GM21515 (cell line): ENCODE measurements around the gene RAB25.

Experiments
- ATAC-seq: cut with Tn5 transposase; IDR thresholded peaks from one replicate; pipeline ENCODE4 v1.9.1; 2021; ENCODE audit not compliant: unreplicated experiment

RAB25 gene

DNA sequence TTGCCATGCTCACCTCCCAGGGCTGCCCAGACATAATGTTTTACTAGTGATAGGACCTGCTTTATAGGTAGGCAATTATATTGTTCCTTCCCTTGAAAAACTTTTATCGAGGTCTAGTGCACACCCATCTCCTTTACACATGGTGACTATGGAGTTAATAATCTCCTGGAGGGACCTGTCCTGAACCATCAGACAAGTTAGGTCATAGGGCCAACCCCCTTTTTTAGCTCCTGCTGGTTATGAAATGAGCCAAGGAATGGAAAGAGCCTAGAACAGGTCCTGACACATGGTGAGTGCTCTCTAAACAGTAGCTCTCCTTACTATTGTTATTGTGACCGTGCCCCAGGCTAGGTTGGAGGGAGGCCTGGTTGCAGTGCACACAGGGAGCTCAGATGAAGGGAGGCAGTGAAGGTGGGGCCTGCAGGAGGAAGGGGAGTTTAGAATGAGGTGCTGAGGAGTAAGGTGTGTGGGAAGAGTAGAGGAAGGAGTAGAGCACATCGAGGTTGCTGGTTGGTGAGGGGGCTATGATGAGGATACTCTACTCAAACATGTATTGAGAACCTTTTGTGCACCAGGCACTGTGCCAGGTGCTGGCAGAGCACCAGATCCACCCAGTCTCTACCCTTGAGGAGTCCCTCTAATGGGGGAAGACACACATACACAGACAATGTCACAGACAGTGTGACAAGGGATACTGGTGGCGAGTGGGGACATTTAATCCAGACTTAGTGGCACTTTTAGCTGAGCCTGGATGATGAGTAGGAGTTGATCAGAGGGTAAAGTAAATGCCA, 39.4 kb downstream of the RAB25 start:
- no peak for ATAC-seq

GRCh38 chr1:156101880-156102279, 40.9 kb downstream of the RAB25 start:
- ATAC-seq, result no peak

GRCh38 chr1:156102633-156103511, 41.9 kb downstream of the RAB25 start:
- no peak for ATAC-seq

GRCh38 chr1:156103521-156103947, 42.6 kb downstream of the RAB25 start:
- no peak for ATAC-seq

DNA sequence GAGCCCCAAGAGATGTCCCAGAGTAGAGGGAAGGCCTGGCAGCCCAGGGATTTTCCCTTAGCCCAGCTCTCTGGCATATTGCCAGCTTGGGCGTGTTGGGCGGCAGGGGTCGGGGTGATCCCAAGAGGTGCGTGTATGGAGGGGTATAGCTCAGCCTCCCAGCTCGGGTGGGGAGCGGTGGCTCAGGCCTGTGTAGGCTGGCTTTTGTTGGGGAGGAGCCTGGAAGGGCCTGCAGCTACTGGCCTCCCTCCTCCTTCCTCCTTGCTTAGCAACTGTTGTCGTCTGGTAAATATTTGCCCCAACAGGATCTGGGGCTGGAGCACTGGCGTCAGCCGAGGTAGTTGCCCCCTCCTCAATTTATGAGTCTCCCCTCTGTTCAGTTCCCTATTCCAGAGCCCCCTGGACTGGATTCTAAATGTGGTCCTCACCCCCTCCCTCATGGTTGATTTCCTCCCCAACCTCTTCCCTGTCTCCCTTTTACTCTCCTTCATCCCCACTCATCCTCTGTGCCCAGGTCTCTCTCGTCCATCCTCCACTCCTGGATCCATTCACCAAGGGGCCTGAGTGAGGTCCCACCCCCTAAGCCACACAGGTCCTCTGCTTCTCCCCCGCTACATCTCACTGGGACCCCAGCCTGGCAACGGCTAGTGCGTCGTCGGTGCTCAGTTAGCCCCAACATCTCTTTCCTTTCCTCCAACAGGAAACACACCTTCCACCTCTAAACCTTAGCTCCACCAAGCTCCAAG, 43.3 kb downstream of the RAB25 start:
- ATAC-seq, result no peak

GRCh38 chr1:156104861-156105832, 44.2 kb downstream of the RAB25 start:
- ATAC-seq, result no peak

GRCh38 chr1:156106624-156107488, 45.9 kb downstream of the RAB25 start:
- ATAC-seq, result no peak

DNA sequence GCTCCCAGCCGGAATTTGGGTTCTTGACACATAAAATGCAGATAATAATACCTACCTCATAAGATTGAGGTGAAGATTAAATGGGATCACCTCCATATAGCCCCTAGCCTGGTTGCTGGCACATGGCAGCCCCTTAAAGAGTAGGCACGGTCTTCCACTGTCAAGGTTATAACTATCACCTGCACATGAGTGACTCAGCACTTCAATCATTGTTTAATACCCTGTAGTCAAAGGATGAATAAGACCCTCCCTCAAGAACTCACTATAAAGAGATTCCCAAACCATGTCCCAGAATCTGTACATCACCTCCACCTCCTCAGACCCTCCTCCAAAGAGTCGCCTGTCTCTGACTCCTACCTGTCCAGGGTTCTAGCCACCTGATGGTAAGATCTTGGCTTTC, 47.1 kb downstream of the RAB25 start:
- no peak for ATAC-seq

- ATAC-seq, result no peak
Measured at GRCh38 chr1:156108664-156109241, 47.8 kb downstream of the RAB25 start.

DNA sequence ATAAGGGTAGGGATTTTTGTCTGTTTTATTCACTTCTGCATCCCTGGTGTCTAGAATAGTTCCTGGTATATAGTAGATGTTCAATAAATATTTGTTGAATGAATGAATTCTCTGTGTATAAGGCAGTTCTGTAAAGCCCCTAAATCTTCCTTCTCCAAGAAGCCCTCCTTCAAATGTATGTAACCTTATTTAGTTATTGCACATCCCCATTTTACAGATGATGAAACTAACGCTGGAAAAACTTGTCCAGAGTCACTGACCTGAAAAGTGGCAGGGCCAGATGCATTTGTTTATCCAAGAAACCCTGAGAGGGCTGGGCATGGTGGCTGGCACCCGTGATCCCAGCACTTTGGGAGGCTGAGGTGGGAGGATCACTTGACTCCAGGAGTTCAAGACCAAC, 49.3 kb downstream of the RAB25 start:
- no peak for ATAC-seq

GRCh38 chr1:156111355-156111962, 50.5 kb downstream of the RAB25 start:
- ATAC-seq, result no peak

DNA sequence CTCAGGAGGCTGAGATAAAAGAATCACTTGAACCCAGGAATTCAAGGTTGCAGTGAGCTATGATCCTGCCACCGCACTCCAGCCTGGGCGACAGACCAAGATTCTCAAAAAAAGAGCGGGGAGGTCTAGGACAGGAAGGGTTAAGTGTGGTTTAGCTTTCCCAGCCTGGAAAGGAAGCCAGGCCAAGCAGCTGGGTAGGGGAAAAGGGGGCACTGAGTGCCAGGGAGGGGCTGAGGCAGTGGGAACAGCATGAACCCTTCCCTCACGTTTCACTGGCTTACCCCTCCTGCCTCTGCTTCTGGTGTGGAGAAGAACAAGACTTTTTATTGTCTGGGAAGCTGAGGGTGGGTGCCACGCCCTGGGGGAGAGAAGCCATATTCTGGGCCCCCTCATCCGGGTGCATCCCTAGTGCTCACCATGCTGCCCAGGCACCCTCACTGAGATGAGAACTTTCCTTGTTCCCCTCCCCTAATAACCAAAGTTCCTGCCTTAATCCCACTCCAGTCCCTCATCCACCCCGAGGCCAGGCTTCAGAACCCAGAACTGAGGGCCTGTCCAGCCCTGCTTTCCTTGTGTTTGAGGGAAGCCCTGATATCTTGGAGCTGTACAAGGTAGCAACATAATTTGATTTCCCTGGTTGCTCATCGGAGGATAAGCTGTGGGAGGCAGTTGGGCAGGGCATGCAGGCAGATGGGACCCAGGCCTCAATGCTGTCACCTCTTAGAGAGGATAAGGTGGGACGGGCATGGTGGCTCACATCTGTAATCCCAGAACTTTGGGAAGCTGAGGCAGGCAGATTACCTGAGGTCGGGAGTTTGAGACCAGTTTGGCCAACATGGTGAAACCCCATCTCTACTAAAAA, 51.5 kb downstream of the RAB25 start:
- no peak for ATAC-seq

DNA sequence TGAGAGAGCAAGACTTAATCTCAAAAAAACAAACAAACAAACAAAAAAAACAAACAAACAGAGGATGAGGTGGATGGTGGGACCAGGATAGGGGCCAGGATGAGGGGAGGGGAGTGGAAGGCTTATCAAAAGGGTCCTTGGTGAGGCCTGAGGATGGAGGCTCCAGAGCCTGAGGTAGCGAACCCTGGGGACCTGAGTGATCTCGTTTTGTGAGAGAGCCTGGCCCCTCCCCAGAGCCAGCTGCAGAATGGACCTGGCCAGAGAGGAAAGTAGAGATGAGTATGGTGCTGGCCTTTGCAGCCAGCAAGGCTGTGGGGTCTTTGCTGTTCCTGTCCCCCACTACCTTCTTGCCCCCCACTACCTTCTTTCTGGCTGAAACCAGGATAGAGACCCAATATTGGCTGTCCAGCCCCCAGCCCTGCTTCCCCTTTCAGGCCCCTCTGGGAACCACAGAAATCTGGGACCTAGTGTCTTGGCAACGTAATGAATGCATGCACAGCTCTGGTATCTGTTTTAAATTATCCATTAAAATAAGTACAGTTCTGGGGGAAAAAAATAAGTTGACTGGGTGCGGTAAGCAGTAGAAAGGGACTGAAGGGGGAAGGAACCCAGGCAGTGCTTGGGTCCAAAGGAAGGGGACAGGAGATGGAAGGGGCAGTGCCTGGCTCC, 52.5 kb downstream of the RAB25 start:
- no peak for ATAC-seq

DNA sequence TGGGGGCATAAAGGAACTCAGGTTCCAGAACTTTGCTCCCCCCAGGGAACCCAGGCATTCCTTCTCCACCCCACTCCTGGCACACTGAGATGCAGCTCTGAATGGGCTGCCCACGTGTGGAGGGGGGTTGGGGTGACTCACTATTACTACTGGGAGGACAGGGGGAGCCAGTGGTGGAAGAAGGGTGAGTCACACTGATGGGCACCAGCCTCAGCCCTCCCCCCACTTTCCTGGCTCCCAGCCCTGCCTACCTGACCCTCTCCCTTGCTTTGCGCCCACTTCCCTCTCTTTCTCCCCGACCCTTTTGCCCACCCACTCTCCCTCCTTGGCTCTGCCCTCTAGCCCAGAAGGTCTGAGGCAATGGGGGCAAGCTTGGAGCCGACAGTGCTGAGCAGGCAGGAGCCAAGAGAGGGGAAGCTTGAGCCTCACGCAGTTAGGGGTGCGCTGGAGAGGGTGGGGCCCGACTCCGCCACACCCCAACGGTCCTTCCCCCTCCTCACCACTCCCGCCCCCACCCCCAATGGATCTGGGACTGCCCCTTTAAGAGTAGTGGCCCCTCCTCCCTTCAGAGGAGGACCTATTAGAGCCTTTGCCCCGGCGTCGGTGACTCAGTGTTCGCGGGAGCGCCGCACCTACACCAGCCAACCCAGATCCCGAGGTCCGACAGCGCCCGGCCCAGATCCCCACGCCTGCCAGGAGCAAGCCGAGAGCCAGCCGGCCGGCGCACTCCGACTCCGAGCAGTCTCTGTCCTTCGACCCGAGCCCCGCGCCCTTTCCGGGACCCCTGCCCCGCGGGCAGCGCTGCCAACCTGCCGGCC, 53.4 kb downstream of the RAB25 start, which contains the start of gene LMNA:
LMNA (plus strand) TSS at position 611 of the 818 bp plus-strand sequence. CDS start 208 bp downstream, outside the sequence.
- ATAC-seq, result peak; percentile 51

- peak; percentile 21 for ATAC-seq
Measured at GRCh38 chr1:156114919-156115513, 54.1 kb downstream of the RAB25 start.
